Heart left ventricle (tissue), 16 donors: ENCODE results near the gene CSN2. TPM values are rescaled to one million over a fixed set of nuclear protein-coding genes. Genes with fewer than 3 reads are reported as not detected.

Experiments
- ATAC-seq, 4 donors: fragments of 200-7000 bp; cut with Tn5 transposase; one replicate each; pipeline ENCODE4 v1.9.1; 2020 to 2022; ENCODE audit warnings: moderate library complexity in 4 of 4, mild to moderate bottlenecking in 3 of 4, moderate number of reproducible peaks in 1 of 4
- DNase-seq, 5 donors: peaks; one replicate each; pipeline ENCODE4 v3.0.0-alpha.2; 2020
- H3K27ac ChIP-seq, 12 donors: fragments of 200-600 bp; sonication (generic) in 4 of 12; one replicate each; pipeline versions ENCODE4 v1.5.0 to v1.8.0; 2016 to 2022; ENCODE audit warnings: mild to moderate bottlenecking in 2 of 12
- H3K27me3 ChIP-seq, 9 donors: fragments of 200-600 bp; sonication (generic) in 2 of 9; one replicate each; pipeline versions ENCODE4 v1.5.1 to v1.8.0; 2016 to 2022; ENCODE audit warnings: mild to moderate bottlenecking in 3 of 9
- H3K36me3 ChIP-seq, 9 donors: fragments of 200-600 bp; sonication (generic) in 2 of 9; one replicate each; pipeline versions ENCODE4 v1.5.0 to v1.8.0; 2018 to 2022; ENCODE audit warnings: mild to moderate bottlenecking in 2 of 9
- H3K4me1 ChIP-seq, 12 donors: fragments of 200-600 bp; sonication (generic) in 4 of 12; one replicate each; pipeline versions ENCODE4 v1.5.0 to v1.8.0; 2016 to 2022; ENCODE audit warnings: mild to moderate bottlenecking in 3 of 12
- H3K4me3 ChIP-seq, 12 donors: fragments of 200-600 bp; sonication (generic) in 4 of 12; one replicate each; pipeline versions ENCODE4 v1.5.0 to v1.8.0; 2017 to 2022; ENCODE audit warnings: mild to moderate bottlenecking in 9 of 12, moderate library complexity in 4 of 12
- H3K9me3 ChIP-seq, 12 donors: fragments of 200-600 bp; sonication (generic) in 4 of 12; one replicate each; pipeline versions ENCODE4 v1.5.0 to v1.8.0; 2016 to 2022; ENCODE audit warnings: mild to moderate bottlenecking in 1 of 12
- CTCF ChIP-seq, 12 donors: fragments of 200-600 bp; sonication (generic) in 4 of 12; IDR thresholded peaks; one replicate each; pipeline versions ENCODE4 v1.5.0 to v1.8.0; 2018 to 2022; ENCODE audit warnings: antibody characterized with exemption in 12 of 12, mild to moderate bottlenecking in 5 of 12
- POLR2A ChIP-seq, 2 donors: fragments of 450-650 bp; IDR thresholded peaks; one replicate each; pipeline ENCODE4 v1.6.1; 2017; ENCODE audit warnings: antibody characterized with exemption in 2 of 2, mild to moderate bottlenecking in 2 of 2, moderate library complexity in 2 of 2
- WGBS, 4 donors: extraction: QIAGEN DNeasy Blood & Tissue Kit in 2 of 4; methylation state at CpG; one replicate each; pipeline versions ENCODE4 v1.1.5 to v1.1.7; 2013 to 2018; 5-methylcytosine and 5-hydroxymethylcytosine counted together
- intact Hi-C, 10 donors: fragments of 100-400 bp; cut with DNase I; formaldehyde crosslinking; loops; one replicate each; pipeline versions ENCODE4 v1.11.1 to v1.14.2; 2022
- polyA plus RNA-seq, 2 donors: library from polyadenylated mRNA; stranded (reverse); fragments of 200-250 nt; gene quantifications; one replicate each; pipeline ENCODE4 v1.2.3, GENCODE V29; 2013
- total RNA-seq, 9 donors: library from RNA; depleted of rRNA in 2 of 9; stranded (reverse); fragments of >200 nt in 2 of 9; fragmentation: NEBNext Ultra II Directional in 3 of 9; extraction: Animal tissue kit (Norgen Biotek cat#: 25700) in 3 of 9; gene quantifications; one replicate each; pipeline versions ENCODE4 v1.1.0 to v1.2.4, GENCODE V29; 2016 to 2023
- donor health status: ischemic (EF 13 %, LVEDD 7.1; RV severe dilation, severe dysfunction).
- donor health status: healthy with polysubstance abuse.
- donor health status: DM: no; HTN: yes; CAD: no.
- donor health status: DM: no; HTN: no; CAD: no.
- donor health status: ischemic (EF 25% LVEDD 6.9; RV normal size, moderate dysfunction).
- donor health status: ischemic (EF 25% LVEDD 5.7; RV mildly dilated, moderate dysfunction).
- donor health status: healthy.
- donor health status: DM: yes; HTN: yes; CAD: no.
- donor health status: ischemic (EF 35%, LVEDD 5.7; RV mildly dilated, moderate dysfunction).
- donor health status: nonischemic (EF 11% LVEDD 7.7; RV severe dilation, severe dysfunction).
- donor health status: DM: yes; HTN: yes; CAD: no.
- donor health status: PGD.
- donor health status: ischemic (EF 29% LVEDD 5.4; RV normal size, mild dysfunction).
- donor health status: nonischemic (EF 23%, LVEDD 6.1; RV moderate dilation, normal function).

Gene CSN2
- total and polyA plus RNA-seq, 11 donors, result not detected

GRCh38 chr4:69999420-69999819 is 33.9 kb upstream of the CSN2 start:
- ATAC-seq (no peak), DNase-seq (no peak)
- Histone ChIP-seq H3K27me3 (no peaks in the 10 kb centered on the region), H3K4me3 (no peak overlapping the region), H3K27ac (no peak overlapping the region), H3K4me1 (no peaks in the 10 kb centered on the region), H3K36me3 (no peaks in the 10 kb centered on the region), H3K9me3 (no peaks in the 10 kb centered on the region)
- no peak for TF ChIP-seq CTCF (IDR thresholded peaks at IDR 0.05)
- TF ChIP-seq POLR2A (IDR thresholded peaks at IDR 0.05), result no peak
- 84 to 92% (median 87%) methylated on average over 3 of the region's 3 CpGs for WGBS, 4 donors
- intact Hi-C loops, result no loop called here

DNA sequence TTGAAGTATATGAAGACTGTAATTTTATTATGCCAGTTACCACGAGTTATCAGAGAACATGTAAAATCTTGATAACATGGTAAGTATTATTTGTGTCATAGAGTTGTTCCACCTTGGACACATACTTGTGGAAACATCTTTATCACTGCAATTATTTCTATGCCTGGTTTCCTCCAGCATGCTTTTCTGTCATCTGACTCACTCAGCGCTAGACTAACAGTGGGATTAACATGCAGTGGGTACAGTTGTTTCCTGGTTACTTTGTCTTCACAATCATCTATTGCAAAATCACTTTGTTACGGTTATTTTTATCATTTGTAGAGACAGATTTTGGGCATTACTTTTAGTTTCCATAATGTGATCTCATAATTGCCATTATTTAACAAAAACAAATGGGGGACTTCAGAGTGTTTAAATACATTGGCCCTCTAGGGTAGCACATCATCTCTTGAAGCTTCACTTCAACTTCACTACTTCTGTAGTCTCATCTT is 30.0 kb upstream of the CSN2 start, which contains the start of gene STATH:
TSS of gene STATH (plus strand) at position 441 of the 491 bp plus-strand sequence. CDS start 2,472 bp downstream, outside the sequence.
- intact Hi-C loops, result no loop called here
- Histone ChIP-seq H3K4me1 (no peaks in the 10 kb centered on the region), H3K27ac (no peak within 1 kb of the TSS), H3K36me3 (no peaks in the 10 kb centered on the region), H3K4me3 (no peak within 1 kb of the TSS), H3K27me3 (no peaks in the 10 kb centered on the region), H3K9me3 (no peaks in the 10 kb centered on the region)
- DNase-seq (no peak), ATAC-seq (no peak)
- WGBS, 4 donors, result 59 to 77% (median 62%) methylated on average over 3 of the region's 3 CpGs
- TF ChIP-seq POLR2A (IDR thresholded peaks at IDR 0.05) (no peak), CTCF (IDR thresholded peaks at IDR 0.05) (no peak)

DNA sequence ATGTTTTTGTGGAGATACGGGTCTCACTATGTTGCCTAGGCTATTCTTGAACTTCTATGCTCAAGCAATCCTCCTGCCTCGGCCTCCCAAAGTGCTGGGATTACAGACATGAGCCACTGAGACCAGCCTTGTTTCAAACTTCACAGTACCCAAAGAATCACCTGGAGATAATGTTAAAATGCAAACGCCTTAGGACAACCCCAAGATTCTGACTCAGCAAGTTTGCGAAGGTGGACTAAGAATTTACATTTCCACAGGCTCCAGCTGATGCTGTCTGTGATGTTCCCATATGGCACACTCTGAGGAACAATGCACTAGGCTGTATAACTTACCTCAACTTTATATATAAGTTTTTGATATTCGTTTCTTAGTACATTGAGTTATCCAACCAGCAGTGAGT is 29.3 kb upstream of the CSN2 start:
- Histone ChIP-seq H3K27ac (no peak overlapping the region), H3K9me3 (no peaks in the 10 kb centered on the region), H3K27me3 (no peaks in the 10 kb centered on the region), H3K4me1 (no peaks in the 10 kb centered on the region), H3K36me3 (no peaks in the 10 kb centered on the region), H3K4me3 (no peak overlapping the region)
- intact Hi-C loops, result no loop called here
- 76 to 82% (median 78%) methylated on average over 5 of the region's 5 CpGs for WGBS, 4 donors
- TF ChIP-seq POLR2A (IDR thresholded peaks at IDR 0.05), result no peak
- TF ChIP-seq CTCF (IDR thresholded peaks at IDR 0.05), result no peak
- no peak for DNase-seq
- ATAC-seq, result no peak

- no peaks in the 10 kb centered on the region for H3K27me3 ChIP-seq
- WGBS, 4 donors, result 48 to 61% (median 51%) methylated on average over 4 of the region's 4 CpGs
- no peak for ATAC-seq
Observed at GRCh38 chr4:69991016-69991415, 25.5 kb upstream of the CSN2 start.

More at GRCh38 chr4:69991016-69991415, 25.5 kb upstream of the CSN2 start:
- H3K36me3 ChIP-seq, result no peaks in the 10 kb centered on the region
- no peak for TF ChIP-seq CTCF (IDR thresholded peaks at IDR 0.05)
- TF ChIP-seq POLR2A (IDR thresholded peaks at IDR 0.05), result no peak
- no peaks in the 10 kb centered on the region for H3K4me1 ChIP-seq
- H3K9me3 ChIP-seq, result no peaks in the 10 kb centered on the region
- intact Hi-C loops, result no loop called here
- no peak for DNase-seq
- no peak overlapping the region for H3K27ac ChIP-seq
- no peak overlapping the region for H3K4me3 ChIP-seq
